ENCODE data around the gene SLC25A40. TPM values are rescaled to one million over a fixed set of nuclear protein-coding genes. Genes with fewer than 3 reads are reported as not detected.
"Not testable (repeated sequence)": the region's sequence is repeated elsewhere in the genome, so short reads cannot be mapped to it uniquely, and the experiment has no call there.

SLC25A40 gene
- total RNA-seq, 4 donors from 2014 or later: 8.3 to 16.8 (median 9.9) TPM

DNA sequence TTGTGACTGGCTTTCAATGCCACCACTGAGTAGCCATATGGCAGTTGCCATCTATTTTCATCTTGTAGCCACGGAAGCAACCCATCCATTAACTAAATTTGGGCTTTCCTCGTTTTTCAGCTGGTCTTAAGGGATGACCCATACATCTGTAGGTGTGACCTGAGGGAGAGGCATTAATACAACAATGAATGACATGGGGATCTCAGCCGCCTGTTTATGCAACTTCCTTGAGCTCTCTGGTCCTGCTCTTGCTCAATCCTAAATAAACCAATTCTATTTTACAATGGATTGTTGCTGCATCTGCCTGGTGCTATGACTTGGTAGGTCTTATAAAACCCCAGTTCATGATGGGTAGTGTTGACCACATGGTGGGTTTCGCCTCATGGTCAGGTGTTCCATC lies 36.0 kb upstream of the SLC25A40 start:
- intact Hi-C loops (cut with DNase I): no loop called here
- no peak for TF ChIP-seq POLR2A (IDR thresholded peaks at IDR 0.05)
- TF ChIP-seq, protein P1, sequence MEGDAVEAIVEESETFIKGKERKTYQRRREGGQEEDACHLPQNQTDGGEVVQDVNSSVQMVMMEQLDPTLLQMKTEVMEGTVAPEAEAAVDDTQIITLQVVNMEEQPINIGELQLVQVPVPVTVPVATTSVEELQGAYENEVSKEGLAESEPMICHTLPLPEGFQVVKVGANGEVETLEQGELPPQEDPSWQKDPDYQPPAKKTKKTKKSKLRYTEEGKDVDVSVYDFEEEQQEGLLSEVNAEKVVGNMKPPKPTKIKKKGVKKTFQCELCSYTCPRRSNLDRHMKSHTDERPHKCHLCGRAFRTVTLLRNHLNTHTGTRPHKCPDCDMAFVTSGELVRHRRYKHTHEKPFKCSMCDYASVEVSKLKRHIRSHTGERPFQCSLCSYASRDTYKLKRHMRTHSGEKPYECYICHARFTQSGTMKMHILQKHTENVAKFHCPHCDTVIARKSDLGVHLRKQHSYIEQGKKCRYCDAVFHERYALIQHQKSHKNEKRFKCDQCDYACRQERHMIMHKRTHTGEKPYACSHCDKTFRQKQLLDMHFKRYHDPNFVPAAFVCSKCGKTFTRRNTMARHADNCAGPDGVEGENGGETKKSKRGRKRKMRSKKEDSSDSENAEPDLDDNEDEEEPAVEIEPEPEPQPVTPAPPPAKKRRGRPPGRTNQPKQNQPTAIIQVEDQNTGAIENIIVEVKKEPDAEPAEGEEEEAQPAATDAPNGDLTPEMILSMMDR (IDR thresholded peaks at IDR 0.05): no peak
- Histone ChIP-seq H3K9me3 (no peaks in the 10 kb centered on the region), H3K27ac (no peak overlapping the region), H3K4me3 (no peak overlapping the region), H3K27me3 (no peaks in the 10 kb centered on the region), H3K4me1 (no peaks in the 10 kb centered on the region), H3K36me3 (peaks cover 0 to 8% (median 0%) of the 10 kb centered on the region in 3 donors)
- no peak for DNase-seq
- WGBS, 2 donors: 71 to 74% methylated on average over 4 of the region's 4 CpGs

GRCh38 chr7:87908814-87909213 lies 32.7 kb upstream of the SLC25A40 start:
- 96 to 97% methylated on average over 4 of the region's 4 CpGs for WGBS, 2 donors
- H3K27ac ChIP-seq; H3K4me3 ChIP-seq; DNase-seq; H3K4me1 ChIP-seq; H3K27me3 ChIP-seq; H3K9me3 ChIP-seq; intact Hi-C loops (cut with DNase I): not testable (repeated sequence)
- peaks cover 0 to 32% (median 0%) of the 10 kb centered on the region in 3 donors for H3K36me3 ChIP-seq

GRCh38 chr7:87907136-87907906 lies 31.2 kb upstream of the SLC25A40 start:
- H3K4me1 ChIP-seq; H3K27ac ChIP-seq; H3K9me3 ChIP-seq; DNase-seq; H3K4me3 ChIP-seq; H3K27me3 ChIP-seq; intact Hi-C loops (cut with DNase I): not testable (repeated sequence)
- WGBS, 2 donors: 94 to 98% methylated on average over 3 of the region's 3 CpGs
- H3K36me3 ChIP-seq: peaks cover 0 to 41% (median 0%) of the 10 kb centered on the region in 3 donors

DNA sequence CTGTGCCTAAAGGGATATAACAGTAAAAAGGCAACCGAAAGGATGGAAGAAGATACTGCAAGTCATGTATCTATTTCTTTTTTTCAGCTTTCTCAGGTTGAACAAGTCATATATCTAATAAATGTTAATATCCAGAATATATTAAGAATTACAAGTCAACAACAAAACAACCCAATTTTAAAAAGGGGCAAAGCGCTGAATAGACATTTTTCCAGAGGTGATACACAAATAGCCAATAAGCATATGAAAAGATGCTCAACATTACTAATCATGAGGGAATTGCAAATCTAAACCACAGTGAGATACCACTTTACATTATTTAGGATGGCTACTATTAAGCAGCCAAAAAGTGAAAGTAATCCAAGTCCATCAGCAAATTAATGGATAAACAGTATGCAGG lies 23.1 kb upstream of the SLC25A40 start:
- 100% methylated on average over 2 of the region's 2 CpGs for WGBS, 2 donors
- Histone ChIP-seq H3K4me3 (no peak overlapping the region), H3K27ac (no peak overlapping the region), H3K9me3 (no peaks in the 10 kb centered on the region), H3K27me3 (no peaks in the 10 kb centered on the region), H3K4me1 (no peaks in the 10 kb centered on the region), H3K36me3 (peaks cover 0 to 55% (median 5%) of the 10 kb centered on the region in 3 donors)
- intact Hi-C loops (cut with DNase I): no loop called here
- no peak for DNase-seq
- TF ChIP-seq, protein P1 (IDR thresholded peaks at IDR 0.05): no peak

DNA sequence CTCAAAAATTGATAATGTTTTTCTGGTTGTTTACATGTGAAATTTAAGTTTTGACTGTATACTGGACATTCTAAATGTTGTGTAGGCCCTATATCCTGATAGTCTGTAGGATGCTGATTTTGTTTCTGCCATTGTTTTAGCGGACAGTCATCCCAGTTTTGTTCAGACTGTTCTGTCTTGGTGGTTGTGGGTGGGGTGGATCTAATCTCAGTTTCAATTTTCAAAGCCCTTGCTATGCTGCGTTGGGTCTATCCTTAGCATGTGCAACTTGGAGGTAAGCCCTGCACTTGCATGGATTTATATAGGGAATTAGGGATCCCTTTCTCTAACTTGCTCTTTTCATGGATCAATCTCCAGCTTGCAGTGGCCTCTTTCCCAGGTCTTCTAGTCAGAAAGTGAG lies 19.2 kb upstream of the SLC25A40 start:
- intact Hi-C loops (cut with DNase I): no loop called here
- no peaks in the 10 kb centered on the region for H3K4me1 ChIP-seq
- WGBS, 2 donors: 86 to 94% methylated on average over 2 of the region's 2 CpGs
- no peak for DNase-seq
- no peaks in the 10 kb centered on the region for H3K27me3 ChIP-seq
- no peak overlapping the region for H3K27ac ChIP-seq
- H3K4me3 ChIP-seq: no peak overlapping the region
- H3K9me3 ChIP-seq: no peaks in the 10 kb centered on the region
- TF ChIP-seq, protein P1 (IDR thresholded peaks at IDR 0.05): no peak
- H3K36me3 ChIP-seq: peaks cover 0 to 42% (median 5%) of the 10 kb centered on the region in 3 donors

- Histone ChIP-seq H3K36me3 (peaks cover 0 to 48% (median 0%) of the 10 kb centered on the region in 3 donors), H3K4me3 (no peak overlapping the region), H3K4me1 (no peaks in the 10 kb centered on the region), H3K27me3 (no peaks in the 10 kb centered on the region), H3K9me3 (no peaks in the 10 kb centered on the region), H3K27ac (no peak overlapping the region)
- DNase-seq: no peak
- intact Hi-C loops (cut with DNase I): loop anchor here (10.0 kb wide), 1 partner anchor 82 kb away; no protein-coding TSS in a partner anchor
- TF ChIP-seq, protein P1 (IDR thresholded peaks at IDR 0.05): peak in 4 of 6 experiments; percentile 37 to 57 (median 44)
- no peak for TF ChIP-seq POLR2A (IDR thresholded peaks at IDR 0.05)
These were observed 10.7 kb upstream of the SLC25A40 start for GRCh38 chr7:87886875-87887274.
